SW480 (cell line): ENCODE results near the gene FBXW7.

Experiments
- DNase-seq: peaks from one replicate; pipeline ENCODE4 v3.0.0-alpha.2; 2016; ENCODE audit warnings: low spot score

The FBXW7 gene

DNA sequence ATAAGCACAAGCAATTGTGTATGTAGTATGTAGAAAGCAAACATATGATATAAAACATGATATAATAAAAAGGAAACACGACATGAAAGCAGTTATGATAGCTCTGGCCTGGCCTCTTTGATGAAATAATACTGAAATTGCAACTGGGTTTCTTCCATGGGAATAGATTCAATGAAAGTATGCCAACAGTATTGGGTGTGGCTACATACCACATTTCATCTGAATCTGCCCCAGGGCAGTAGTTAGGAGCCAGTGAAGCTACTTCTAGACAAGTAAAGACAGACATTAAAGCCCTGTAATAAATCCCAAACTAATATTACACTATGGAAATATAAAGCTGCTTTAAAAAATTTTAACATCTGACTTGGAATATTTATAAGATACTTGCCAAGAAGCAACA lies 207.3 kb downstream of the FBXW7 start:
- peak; percentile 30 for DNase-seq

DNA sequence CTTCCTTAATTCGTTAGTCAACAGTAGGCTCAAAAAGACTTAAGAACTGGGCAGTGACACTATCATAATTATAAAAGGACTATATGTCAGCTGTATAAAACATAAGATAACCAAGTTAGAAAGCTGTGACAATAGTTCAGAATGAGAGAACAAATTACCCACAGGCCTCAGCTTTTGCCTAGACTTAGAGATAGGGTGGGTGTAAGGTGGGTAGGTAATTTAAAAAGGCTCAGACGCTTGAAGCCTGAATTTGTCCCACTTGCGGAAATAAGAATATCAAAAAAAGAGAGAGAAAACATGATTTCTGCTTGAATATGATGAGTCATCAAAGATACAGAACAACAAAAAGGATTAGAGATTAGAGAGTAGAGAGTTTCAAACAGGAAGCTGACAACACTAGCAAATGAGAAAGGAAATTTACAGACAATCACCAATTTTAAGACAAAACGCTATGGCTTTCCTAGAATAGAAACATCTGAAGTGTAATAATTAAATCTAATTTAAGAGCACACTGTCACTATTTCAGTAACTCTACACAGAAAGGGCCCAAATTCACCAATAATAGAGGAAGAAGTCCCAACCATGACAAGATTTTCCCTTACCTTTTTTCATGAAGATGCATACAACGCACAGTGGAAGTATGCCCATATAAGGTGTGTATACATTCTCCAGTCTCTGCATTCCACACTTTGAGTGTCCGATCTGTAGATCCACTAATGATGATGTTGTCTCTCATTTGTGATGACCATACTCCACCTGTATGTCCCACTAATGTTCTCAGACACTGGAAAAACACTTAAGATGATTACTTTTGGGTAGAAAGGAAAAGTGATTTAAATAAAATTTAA lies 208.1 kb downstream of the FBXW7 start:
- no peak for DNase-seq

DNA sequence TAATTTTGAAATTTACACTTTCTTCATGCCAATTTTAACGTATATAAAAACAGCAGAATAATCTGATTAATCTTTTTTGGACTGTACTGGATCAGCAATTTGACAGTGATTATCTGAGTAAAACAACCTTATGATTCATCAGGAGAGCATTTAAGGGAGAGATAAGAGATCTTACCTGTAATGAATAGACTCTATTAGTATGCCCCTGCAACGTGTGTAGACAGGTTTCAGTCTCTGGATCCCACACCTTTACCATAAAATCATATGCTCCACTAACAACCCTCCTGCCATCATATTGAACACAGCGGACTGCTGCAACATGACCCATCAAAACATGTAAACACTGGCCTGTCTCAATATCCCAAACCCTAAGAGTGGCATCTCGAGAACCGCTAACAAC lies 210.1 kb downstream of the FBXW7 start:
- DNase-seq, result no peak

DNA sequence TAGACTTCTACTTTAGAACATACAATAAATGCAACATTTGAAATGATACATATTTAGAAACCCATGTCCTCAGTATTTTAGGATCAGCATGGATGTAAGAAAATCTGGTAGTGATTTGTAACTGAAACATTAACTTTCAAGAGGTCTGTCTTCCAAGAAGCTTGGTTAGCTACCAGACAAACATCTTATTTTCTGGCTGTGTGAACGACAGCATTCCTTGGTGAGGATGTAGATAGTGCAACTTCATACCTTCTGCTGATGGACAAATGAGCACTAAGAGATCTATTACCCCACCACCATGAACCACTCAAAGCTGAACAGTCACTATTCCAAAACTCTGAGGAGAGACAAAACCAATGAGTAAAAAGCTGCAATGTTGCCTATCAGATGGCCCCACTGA lies 212.7 kb downstream of the FBXW7 start:
- no peak for DNase-seq

DNA sequence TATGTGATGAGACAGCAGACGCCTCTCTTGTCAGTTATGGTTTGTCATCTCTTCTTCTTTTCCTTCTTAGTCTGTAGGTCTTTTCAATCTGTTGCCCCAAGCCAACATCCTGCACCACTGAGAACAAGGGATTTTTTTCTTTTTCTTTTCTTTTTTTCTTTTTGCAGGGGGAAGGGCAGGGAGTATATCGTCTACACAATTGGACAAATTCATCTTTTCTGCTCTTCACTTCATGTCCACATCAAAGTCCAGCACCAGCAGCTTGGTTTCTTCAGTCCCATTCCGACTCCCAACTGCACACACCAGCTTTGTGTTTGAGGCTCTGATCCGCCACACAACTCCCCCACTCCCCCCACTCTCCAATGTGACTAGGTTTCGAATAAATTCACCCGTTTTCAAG lies 213.2 kb downstream of the FBXW7 start:
- no peak for DNase-seq

DNA sequence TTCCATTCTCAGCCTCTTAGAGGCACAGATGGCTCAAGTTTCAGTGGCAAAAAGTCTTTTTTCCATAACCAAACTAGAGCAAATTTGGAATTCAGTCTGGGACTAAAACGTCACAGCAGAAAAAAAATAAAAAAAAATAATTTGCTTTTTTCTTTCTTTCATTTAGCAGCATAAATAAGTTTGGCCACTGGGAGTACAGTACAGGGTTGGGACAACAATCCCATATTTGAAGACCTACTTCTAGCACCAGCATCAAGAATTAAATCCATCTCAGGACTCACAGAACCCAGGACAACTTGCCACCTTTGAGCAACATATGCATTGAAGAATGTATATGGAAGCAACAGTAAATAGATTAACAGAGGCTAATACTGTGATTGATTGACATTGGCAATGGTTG lies 214.0 kb downstream of the FBXW7 start:
- DNase-seq, result no peak

DNA sequence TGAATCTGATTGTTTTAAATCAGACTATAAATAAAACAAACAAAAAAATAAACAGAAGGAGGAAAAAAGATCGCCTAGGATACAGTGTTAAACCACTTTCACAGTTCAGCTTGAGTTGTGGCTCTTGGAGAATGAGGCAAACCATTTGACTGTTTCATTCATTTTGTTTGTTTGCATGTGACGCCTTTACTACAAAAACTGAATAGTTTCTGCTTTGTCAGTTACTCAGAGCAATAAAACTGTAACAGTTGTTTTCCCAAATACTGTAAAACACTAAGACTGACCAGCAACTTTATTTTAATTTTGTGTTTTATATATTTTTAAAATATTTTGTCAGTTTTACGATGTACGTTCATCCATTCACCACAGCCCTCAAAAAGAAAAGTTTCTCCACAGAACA lies 214.5 kb downstream of the FBXW7 start:
- no peak for DNase-seq

DNA sequence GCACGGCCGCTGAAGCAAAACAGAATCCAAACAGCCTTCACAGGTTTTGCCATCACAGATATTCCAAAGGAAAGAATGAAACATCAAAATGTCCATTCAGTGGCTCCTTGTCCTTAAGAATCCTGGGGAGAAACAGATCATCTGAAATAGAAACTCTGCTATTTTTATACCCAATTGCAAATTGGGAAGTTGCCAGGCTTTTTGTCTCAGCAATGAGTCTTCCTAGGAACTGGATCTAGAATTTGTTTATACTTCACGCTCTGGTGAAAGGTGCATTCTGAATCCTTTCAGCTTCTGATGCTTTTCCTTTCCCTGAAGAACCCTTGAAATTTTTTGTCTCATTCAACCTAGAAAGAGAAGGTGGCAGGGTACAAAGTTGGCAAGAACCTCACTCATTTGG lies 218.9 kb downstream of the FBXW7 start:
- DNase-seq, result no peak

DNA sequence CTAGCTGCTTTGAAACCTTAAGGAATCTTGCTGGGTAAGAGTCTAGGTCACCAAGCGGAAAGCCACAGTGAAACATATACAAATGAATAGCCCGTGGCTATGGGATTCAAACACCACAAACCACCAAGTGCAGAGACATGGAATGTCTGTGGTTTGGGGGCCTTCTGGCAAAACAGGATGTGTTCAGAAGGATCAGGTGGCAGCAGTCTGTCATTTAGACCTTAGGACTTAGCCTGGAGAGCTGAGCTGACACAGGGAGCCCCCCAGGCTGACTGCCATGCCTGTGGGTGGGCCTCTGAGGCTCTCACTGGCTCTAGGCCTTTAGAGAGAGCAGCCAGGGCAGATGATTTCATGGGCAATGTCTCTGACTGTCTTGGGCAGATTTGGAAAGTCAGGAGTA lies 225.6 kb downstream of the FBXW7 start:
- DNase-seq, result peak; percentile 77

DNA sequence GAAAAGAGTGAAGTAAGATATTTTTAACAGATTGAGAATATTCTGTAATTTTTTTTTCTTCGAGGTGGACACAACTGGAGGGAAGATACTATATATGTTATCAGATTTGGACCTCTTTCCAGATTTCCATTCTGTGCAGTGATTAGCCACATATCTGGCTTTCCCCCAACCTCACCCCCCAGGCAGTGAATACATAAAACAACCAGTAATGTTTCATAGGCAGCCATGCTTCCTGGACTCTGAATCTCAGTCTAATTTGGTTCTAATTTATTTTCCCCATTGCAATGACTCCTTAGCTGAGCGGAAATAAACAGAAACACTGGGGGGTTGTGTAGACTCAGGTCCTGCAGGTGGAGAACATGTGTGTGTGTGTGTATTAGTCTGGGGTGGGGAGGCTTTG lies 226.5 kb downstream of the FBXW7 start:
- DNase-seq, result no peak

DNA sequence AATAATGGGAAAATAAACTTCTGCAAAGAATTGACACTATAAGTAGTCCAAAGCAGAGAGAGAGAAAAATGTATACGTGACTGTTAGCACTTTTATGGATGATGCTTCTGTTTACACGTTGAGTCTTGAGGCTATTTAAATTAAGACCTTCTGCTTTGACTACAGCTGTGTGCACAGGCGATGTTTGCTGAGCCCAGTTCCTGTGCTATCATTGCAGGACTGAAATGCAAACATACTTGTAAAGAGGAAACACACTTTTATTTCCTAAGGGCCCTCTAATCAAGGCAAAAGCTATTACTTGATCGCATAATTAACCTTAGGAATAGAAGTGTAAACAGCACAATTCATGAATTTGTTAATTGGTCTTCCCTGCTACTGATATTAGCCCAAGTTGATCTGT lies 226.9 kb downstream of the FBXW7 start:
- no peak for DNase-seq

DNA sequence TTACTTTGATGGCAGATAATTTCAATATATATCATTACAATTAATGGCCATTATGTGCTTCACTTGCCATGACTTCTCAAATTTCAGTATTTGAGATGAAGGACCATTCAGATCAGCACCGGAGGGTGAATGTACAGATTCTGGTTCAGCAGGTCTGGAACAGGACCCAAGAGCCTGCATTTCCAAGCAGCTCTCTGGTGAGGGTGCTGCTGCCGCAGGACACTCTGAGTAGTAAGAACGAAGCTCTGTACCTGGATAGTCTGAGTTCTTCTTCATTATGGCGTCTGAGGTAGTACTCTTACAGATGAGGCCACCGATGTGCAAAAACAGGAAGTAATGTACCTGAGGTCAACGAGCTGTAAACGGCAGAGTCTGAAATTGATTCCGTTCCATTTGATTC lies 228.2 kb downstream of the FBXW7 start:
- DNase-seq, result no peak

DNA sequence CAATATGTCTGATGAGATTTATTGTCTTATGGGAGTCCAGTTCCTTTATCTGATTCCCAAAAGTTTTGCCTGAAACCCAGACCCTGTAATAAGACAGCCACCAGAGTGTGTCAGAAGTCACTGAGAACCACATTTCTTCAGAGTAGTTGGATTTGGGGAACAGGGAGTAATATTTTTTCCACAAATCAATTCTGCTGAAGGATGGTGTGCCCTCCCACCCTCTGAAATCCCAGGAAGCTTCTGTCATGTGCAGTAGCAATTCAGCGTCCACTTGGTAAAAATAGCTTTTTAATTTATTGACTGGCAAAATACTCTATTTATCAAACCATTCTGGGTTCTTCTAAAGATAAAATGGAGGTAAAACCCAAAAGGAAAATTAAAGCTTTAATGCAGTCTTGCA lies 229.4 kb downstream of the FBXW7 start:
- DNase-seq, result no peak

DNA sequence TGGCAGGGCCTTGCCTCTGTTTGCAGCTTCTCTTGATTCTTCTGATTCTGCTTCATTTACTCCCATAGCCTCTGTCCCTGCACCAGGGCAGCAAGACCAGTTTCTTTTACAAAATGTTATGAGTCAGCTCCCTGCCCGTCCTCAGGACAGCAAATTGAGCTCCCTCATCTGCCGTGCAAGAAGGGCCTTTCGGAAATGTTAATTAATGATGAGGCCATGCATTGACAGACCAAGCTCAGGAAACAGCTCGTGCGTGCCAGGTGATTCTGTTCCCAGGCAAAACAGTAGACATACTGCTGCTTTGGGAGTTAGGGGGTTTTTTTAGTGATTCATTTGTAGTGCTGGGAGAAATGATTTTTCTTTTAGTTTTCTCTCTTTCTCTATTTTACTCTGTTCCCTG lies 231.7 kb downstream of the FBXW7 start:
- DNase-seq, result no peak

DNA sequence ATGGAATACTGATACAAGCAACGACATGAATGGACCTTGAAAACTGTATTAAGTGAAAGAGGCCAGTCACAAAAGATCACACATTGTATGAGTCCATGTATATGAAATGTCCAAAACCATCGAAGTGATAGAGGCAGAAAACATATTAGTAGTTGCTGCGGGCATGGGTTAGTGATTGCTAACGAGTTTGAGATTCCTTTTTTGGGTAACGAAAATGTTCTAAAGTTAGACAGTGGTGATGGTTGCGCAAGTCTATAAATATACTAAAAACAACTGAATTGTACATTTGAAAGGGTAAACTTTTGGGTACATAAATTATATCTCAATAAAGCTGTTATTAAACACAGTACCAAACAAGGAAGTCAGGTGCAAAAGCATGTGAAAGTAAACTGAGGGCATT lies 234.5 kb downstream of the FBXW7 start:
- DNase-seq, result no peak

DNA sequence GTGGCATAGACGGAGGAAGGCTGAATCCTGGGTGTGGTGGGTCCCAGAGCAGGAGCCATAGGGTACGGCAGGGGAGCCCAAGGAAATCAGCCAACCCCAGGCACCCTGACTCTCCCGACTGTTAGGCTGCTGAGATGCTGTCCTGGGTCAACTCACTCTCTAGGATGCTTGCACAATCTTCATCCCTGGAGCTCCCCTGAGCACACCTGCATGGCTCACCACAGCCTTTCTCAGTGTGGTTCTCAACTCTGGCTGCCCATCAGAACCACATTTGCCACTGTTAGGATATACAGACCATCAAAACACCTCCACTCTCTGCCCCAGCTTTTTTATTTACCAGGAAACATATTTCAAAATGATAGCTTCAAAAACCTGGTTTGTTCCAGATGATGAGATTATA lies 236.3 kb downstream of the FBXW7 start:
- DNase-seq, result no peak

DNA sequence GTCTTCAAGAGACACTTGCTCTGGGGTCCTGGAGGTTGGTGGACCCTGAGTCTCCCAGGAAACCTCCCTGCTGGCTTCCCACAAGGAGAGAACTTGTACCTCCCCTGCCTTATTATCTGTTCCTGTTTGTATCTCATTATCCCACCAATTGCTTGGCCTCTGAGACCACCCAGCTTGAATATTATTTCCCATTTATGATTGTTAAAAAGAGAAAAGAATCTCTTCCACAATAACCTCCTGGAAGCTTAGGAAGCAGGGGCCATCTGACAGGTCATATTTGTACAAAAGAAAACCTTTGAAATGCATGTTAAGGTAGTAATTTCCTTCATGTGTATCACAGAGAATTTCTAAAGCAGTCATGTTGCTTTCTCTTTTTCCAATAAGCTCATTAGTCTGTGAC lies 239.5 kb downstream of the FBXW7 start:
- no peak for DNase-seq

DNA sequence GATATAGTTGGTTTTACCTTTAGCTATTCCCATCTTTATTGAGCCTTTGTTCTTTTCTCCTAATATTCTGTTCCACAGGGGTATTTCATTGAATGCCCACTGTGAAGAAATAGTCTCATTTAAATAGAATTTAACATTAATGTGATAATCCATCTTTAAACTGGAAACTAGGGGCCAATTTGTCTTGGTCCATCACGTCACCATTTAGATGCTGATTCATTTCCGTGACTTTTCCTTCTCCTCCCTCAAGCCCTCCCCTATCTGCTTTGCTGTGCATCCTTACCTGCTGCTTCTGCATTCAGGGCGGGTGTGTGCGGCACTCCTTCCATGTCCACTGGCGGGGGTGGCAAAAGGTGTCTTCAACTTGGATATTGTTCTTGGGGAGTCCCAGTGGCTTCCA lies 241.1 kb downstream of the FBXW7 start:
- no peak for DNase-seq

DNA sequence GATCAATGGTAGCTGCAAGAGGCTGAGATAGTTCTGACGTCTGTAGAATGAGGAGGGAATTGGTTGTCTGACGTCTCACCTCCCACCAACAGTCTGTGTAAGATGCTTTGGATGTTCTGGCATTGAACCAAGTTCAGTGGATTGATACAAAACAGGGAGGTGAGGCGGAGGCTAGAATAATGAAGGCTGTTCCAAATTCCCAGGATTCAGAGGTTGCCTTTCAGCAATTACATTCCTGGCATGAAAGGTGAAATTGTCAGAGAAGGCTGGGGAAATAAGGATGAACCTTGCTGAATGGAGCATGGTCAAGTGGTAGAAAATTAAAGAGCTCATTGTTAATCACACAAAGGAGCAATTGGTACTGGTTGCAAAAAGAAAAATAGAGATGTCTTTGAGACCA lies 241.6 kb downstream of the FBXW7 start:
- DNase-seq, result no peak

DNA sequence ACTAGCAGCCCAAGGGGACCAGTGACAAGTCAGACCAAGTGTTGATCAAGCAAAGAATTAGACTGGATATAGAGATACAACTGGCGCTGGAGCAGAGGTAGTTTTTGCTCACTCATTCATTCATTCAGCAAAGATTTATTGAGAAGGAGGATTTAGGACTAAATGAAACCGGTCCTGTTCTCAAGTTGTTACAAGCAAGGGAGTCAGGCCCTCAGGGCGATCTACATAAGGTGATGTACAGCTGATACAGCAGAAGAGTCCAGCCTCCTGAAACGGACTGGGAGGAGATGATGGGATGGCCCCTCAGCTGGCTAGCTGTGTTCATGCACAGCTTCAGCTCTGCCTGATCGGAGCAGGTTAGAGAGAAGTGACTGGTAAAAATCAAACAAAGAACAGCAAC lies 242.4 kb downstream of the FBXW7 start:
- no peak for DNase-seq

DNA sequence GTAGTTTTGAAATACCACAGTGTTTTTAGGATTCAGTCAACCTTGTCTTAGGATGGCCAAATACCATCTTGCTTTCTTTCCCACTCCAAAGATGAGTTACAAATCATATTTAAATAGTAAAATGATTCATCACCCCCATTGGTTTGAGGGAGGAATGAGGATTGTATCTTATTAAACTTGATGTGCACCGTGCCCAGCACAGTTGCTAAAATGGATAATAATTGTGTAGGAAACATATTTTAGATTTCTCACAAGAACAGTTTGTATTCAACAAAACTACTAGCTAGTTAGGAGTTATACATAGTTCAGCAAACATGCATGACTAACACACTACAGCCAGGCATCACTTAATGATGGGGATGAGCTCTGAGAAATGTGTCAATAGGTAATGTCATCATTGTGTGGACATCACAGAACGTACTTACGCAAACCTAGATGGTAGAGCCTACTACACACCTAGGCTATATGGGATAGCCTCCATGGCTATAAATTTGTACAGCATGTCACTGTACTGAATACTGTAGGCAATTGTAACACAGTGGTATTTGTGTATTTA lies 245.4 kb downstream of the FBXW7 start:
- DNase-seq, result no peak

DNA sequence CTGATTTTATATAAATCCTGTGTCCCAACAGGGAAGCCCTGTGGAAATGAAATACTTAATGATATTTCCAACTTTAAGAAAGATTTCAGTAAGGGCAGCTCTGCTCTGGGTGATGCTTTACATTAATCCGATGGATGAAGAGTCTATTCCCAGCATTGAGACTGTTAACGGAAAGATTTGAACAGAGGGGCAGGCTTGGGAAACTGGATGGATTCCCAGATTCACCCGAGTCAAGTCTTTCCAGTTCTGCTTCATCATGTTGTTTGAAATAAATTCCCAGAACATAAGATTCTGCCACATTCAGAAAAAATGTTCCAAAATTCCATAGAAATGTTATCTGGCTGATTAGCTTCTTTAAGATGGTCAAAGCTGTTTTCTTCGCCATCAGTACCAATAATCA lies 246.0 kb downstream of the FBXW7 start:
- DNase-seq, result no peak

DNA sequence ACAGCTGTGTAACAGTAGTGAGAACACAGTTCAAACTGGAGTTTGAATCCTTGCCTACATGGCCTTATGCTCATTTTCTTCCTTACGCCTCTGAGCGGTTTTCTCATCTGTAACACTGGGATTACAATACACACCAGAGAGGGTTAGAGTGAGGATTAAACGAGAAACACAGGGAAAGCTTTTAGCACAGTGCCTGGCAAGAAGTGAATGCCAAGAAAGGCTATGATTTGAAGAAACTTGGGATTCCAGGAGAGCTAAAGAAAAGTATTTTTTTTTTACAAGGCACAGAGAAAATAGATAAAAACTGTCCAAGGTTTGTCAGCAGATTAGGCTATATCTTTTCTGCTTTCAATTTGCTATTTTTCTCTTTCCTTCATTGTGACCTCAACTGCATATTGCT lies 246.4 kb downstream of the FBXW7 start:
- no peak for DNase-seq

DNA sequence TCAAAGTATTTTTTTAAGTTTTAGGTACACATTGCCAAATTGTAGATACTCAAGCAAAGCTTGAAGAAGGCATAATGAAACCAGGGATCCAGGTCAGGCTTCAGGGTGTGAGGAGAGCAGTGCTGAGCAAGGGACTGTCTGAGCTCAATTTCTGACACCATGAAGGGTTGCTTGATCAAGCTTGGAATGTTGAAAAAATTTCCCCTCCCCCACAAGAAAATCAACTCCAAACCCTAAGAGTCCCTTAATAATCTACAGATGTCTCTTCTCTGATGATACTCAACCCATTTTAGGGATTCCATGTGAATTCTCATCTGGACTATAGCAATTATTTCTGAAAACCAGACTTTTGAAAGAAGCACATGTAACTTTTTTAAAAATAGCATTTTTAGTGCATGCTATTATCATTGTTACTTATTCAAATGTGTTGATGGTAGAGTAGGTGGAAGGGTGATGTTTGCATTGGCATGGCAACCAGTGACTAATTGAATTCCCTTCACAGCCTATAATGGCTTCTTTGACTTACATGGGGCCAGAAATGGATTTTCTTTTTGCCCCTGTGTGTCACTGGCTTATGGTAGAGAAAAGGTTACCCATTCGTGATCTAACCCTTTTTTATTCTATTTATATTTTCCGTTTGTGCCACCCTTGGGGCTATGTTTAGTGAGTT lies 252.0 kb downstream of the FBXW7 start:
- no peak for DNase-seq
